ENCODE data around the gene DPEP2.

Gene DPEP2

DNA sequence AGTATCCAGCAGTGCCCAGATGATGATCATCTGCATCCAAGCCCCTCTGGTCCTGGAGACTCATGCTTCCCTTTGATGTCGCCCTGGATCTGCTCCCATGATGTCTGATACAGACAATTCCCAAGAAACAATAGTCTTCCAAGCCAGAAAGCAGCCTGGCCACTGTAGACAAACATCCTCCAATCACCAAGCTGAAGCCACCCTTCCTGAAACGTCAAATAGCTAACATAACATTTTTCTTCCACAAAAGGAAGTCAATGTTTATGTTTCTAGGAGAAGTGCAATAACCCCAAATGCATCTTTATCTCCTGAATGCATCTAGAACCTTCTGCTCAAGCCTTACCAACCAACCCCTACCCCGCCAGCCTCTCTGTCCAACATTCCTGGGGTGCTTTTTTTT lies 1.2 kb upstream of the DPEP2 start:
- TF ChIP-seq TAF1 (IDR thresholded peaks at IDR 0.05; ENCODE audit: borderline replicate concordance, insufficient read depth, low read length) (no peak), SIN3A (IDR thresholded peaks at IDR 0.05; ENCODE audit: borderline replicate concordance, insufficient read depth, low read length) (no peak), FOXP2 (optimal IDR thresholded peaks at IDR 0.05; ENCODE audit: borderline replicate concordance, extremely low read depth, extremely low read length, insufficient read depth) (no peak), POLR2AphosphoS5 (IDR thresholded peaks at IDR 0.05; ENCODE audit: low read depth, low read length) (no peak)
- TF ChIP-seq, protein P1, sequence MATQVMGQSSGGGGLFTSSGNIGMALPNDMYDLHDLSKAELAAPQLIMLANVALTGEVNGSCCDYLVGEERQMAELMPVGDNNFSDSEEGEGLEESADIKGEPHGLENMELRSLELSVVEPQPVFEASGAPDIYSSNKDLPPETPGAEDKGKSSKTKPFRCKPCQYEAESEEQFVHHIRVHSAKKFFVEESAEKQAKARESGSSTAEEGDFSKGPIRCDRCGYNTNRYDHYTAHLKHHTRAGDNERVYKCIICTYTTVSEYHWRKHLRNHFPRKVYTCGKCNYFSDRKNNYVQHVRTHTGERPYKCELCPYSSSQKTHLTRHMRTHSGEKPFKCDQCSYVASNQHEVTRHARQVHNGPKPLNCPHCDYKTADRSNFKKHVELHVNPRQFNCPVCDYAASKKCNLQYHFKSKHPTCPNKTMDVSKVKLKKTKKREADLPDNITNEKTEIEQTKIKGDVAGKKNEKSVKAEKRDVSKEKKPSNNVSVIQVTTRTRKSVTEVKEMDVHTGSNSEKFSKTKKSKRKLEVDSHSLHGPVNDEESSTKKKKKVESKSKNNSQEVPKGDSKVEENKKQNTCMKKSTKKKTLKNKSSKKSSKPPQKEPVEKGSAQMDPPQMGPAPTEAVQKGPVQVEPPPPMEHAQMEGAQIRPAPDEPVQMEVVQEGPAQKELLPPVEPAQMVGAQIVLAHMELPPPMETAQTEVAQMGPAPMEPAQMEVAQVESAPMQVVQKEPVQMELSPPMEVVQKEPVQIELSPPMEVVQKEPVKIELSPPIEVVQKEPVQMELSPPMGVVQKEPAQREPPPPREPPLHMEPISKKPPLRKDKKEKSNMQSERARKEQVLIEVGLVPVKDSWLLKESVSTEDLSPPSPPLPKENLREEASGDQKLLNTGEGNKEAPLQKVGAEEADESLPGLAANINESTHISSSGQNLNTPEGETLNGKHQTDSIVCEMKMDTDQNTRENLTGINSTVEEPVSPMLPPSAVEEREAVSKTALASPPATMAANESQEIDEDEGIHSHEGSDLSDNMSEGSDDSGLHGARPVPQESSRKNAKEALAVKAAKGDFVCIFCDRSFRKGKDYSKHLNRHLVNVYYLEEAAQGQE (IDR thresholded peaks at IDR 0.05; ENCODE audit: insufficient read depth in 1 of 2, low read depth in 2 of 2, low read length in 2 of 2): no peak

DNA sequence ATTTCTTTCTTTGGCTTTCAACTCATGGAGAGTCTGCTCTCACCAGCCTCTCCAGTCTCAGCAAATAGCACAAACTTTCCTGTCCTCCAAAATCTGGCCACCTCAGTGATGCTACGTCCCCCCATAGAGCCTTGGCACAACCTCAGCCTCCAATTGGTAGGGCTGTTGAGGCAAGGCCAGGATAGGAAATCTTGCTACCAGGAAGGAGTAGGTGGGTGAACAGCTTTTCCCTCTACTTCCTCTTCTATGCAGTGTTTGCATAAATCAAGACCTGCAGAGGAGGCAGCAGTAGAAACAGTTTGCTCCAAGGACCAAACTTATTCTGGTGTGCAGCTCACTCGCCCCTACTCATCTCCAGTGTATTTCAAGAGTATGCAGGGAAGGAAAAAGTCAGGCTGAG lies 701 bp upstream of the DPEP2 start:
- TF ChIP-seq FOXP2 (optimal IDR thresholded peaks at IDR 0.05; ENCODE audit: borderline replicate concordance, extremely low read depth, extremely low read length, insufficient read depth): no peak
- TF ChIP-seq SIN3A (IDR thresholded peaks at IDR 0.05; ENCODE audit: borderline replicate concordance, insufficient read depth, low read length): no peak
- TF ChIP-seq, protein P1 (IDR thresholded peaks at IDR 0.05; ENCODE audit: insufficient read depth in 1 of 2, low read depth in 2 of 2, low read length in 2 of 2): no peak
- no peak for TF ChIP-seq POLR2AphosphoS5 (IDR thresholded peaks at IDR 0.05; ENCODE audit: low read depth, low read length)
- TF ChIP-seq TAF1 (IDR thresholded peaks at IDR 0.05; ENCODE audit: borderline replicate concordance, insufficient read depth, low read length): no peak

DNA sequence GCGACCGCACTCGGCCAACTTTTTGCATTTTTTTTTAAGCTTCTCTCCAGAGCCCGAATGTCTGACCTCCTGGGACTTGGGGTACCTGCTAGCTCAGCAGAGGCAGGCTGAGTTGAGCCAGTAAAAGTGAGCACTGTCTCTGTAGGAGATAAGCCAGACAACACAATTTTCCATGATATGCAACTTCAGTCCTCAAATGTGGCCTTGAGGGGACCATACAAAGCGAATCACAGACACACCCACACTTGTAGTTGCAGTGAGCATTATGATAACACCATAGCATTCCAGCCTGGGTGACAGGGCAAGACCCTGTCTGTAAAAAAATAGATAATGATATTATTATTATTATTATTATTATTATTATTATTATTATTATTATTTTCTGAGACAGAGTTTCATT lies 2.6 kb downstream of the DPEP2 start:
- no peak for TF ChIP-seq POLR2AphosphoS5 (IDR thresholded peaks at IDR 0.05; ENCODE audit: low read depth, low read length)
- no peak for TF ChIP-seq SIN3A (IDR thresholded peaks at IDR 0.05; ENCODE audit: borderline replicate concordance, insufficient read depth, low read length)
- no peak for TF ChIP-seq TAF1 (IDR thresholded peaks at IDR 0.05; ENCODE audit: borderline replicate concordance, insufficient read depth, low read length)
- TF ChIP-seq, protein P1 (IDR thresholded peaks at IDR 0.05; ENCODE audit: insufficient read depth in 1 of 2, low read depth in 2 of 2, low read length in 2 of 2): no peak
- no peak for TF ChIP-seq FOXP2 (optimal IDR thresholded peaks at IDR 0.05; ENCODE audit: borderline replicate concordance, extremely low read depth, extremely low read length, insufficient read depth)

DNA sequence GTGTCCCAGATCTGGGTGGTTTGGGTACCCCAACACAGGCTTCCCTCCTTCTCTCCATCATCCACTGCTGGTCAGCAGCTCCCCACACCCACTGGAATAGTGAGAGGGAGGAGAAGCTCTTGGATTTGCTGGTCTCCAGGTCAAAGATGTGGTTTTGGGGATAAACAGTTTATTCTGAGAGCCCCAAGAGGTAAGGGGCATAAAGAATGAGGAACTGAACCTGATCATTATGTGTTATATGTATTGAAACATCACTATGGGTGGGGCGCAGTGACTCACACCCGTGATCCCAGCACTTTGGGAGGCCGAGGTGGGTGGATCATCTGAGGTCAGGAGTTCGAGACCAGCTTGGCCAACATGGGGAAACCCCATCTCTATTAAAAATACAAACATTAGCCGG lies 3.9 kb downstream of the DPEP2 start:
- no peak for TF ChIP-seq FOXP2 (optimal IDR thresholded peaks at IDR 0.05; ENCODE audit: borderline replicate concordance, extremely low read depth, extremely low read length, insufficient read depth)
- TF ChIP-seq SIN3A (IDR thresholded peaks at IDR 0.05; ENCODE audit: borderline replicate concordance, insufficient read depth, low read length): no peak
- TF ChIP-seq POLR2AphosphoS5 (IDR thresholded peaks at IDR 0.05; ENCODE audit: low read depth, low read length): no peak
- TF ChIP-seq, protein P1 (IDR thresholded peaks at IDR 0.05; ENCODE audit: insufficient read depth in 1 of 2, low read depth in 2 of 2, low read length in 2 of 2): no peak
- TF ChIP-seq TAF1 (IDR thresholded peaks at IDR 0.05; ENCODE audit: borderline replicate concordance, insufficient read depth, low read length): no peak

Data from PFSK-1 (cell line).